Measurements from ENCODE around the gene ABCB8. TPM values are rescaled to one million over a fixed set of nuclear protein-coding genes. Genes with fewer than 3 reads are reported as not detected.

Gene ABCB8
- total and polyA plus RNA-seq, 9 of the 15 experiments (the other 6 are each of a cell fraction or from before 2014, with no cell fraction given), result 7.6 to 106 (median 36.3) TPM

GRCh38 chr7:151063212-151063561 is 34.9 kb downstream of the ABCB8 start (continued):
- TF ChIP-seq ZNF707 (CRISPR knock-in tag; conservative IDR thresholded peaks at IDR 0.05), result no peak
- no peak for TF ChIP-seq ZHX1 (conservative IDR thresholded peaks at IDR 0.05; ENCODE audit: low read length)
- TF ChIP-seq PCBP2 (IDR thresholded peaks at IDR 0.05; ENCODE audit: low read depth, low read length, poor library complexity, severe bottlenecking), result no peak
- TF ChIP-seq MLX (CRISPR knock-in tag; conservative IDR thresholded peaks at IDR 0.05), result no peak

GRCh38 chr7:151064454-151064853 is 36.2 kb downstream of the ABCB8 start:
- Histone ChIP-seq H3K36me3 (ENCODE audit: control insufficient read depth, insufficient read depth, low read length) (peaks cover 71% of the 10 kb centered on the region), H3K9me3 (replicated peaks; ENCODE audit: control insufficient read depth, insufficient read depth, low read depth, low read length) (no peaks in the 10 kb centered on the region), H3K27me3 (ENCODE audit: control insufficient read depth in 2 of 2, insufficient read depth in 2 of 2, low read length in 2 of 2) (no peaks in the 10 kb centered on the region), H2AFZ (ENCODE audit: low read depth, low read length) (no peak overlapping the region), H3K9ac (ENCODE audit: insufficient read depth in 1 of 2, low read depth in 2 of 2, low read length in 2 of 2) (0 out of 4 replicates have a peak overlapping the region, but pooled peaks of 1 of the 2 experiments have one; percentile 31), H3K4me2 (ENCODE audit: insufficient read depth, low read length) (no peak overlapping the region), H3K27ac (ENCODE audit: extremely low read depth, low read depth, low read length) (no peak overlapping the region), H3K4me1 (replicated peaks in 1 of 2; ENCODE audit: control insufficient read depth in 2 of 2, insufficient read depth in 2 of 2, low read length in 2 of 2) (peaks cover 32 to 68% of the 10 kb centered on the region in 2 experiments), H4K20me1 (replicated peaks; ENCODE audit: control insufficient read depth, insufficient read depth, low read length) (peaks cover 10% of the 10 kb centered on the region), H3K79me2 (ENCODE audit: control insufficient read depth, insufficient read depth, low read length) (peaks cover 61% of the 10 kb centered on the region), H3K9me1 (ENCODE audit: control insufficient read depth, insufficient read depth, low read length) (no peaks in the 10 kb centered on the region), H3K4me3 (no peak overlapping the region)
- BruUV-seq (replicated peaks), result no TSS peak
- in situ Hi-C loops (cut with MboI), result no loop called here
- no peak for FAIRE-seq
- TF ChIP-seq POLR2G (IDR thresholded peaks at IDR 0.05; ENCODE audit: low read depth, low read length), result 0 out of 2 replicates have a peak, but pooled peaks have one; percentile 28
- TF ChIP-seq NFATC3 (IDR thresholded peaks at IDR 0.05), result no peak
- peak; percentile 72 for TF ChIP-seq ZNF263 (CRISPR knock-in tag; IDR thresholded peaks at IDR 0.05; ENCODE audit: borderline replicate concordance)
- TF ChIP-seq ZNF436 (CRISPR knock-in tag; IDR thresholded peaks at IDR 0.05), result no peak
- TF ChIP-seq POLR3G (IDR thresholded peaks at IDR 0.05; ENCODE audit: extremely low read depth, insufficient read length, insufficient replicate concordance), result no peak
- TF ChIP-seq MYBL2 (IDR thresholded peaks at IDR 0.05; ENCODE audit: low read depth), result no peak
- TF ChIP-seq MYBL2 (CRISPR knock-in tag; IDR thresholded peaks at IDR 0.05; ENCODE audit: borderline replicate concordance), result no peak
- intact Hi-C loops (cut with micrococcal nuclease), result no loop called here
- 94% methylated on average over 16 of the region's 18 CpGs for WGBS (ENCODE audit: insufficient coverage, low coverage, missing lambda C conversion rate)
- no peak for DNase-seq (ENCODE audit: extremely low read depth in 1 of 4, low spot score in 3 of 4)
- CTCF ChIA-PET (ENCODE audit: low intra/inter-chr PET ratio), result no interaction called here
- POLR2A ChIA-PET, result interaction anchor here (0.7 to 5.0 kb wide), 4 partner anchors 11 to 454 kb away, joined by 3 to 24 read pairs (median 8); partner anchors contain the start of genes FASTK and TMUB1
- ATAC-seq, result no peak

Measured in K562 (cell line).